HCT116 (cell line): ENCODE measurements around the gene USP10. TPM values are rescaled to one million over a fixed set of nuclear protein-coding genes. Genes with fewer than 3 reads are reported as not detected.

ENCODE experiments used
- ATAC-seq: fragments of 200-7000 bp; cut with Tn5 transposase; 2 replicates; pipeline ENCODE4 v1.9.1; 2020; ENCODE audit warnings: mild to moderate bottlenecking, moderate library complexity
- BruUV-seq: library from RNA; stranded (reverse); fragments of 400-500 nt; replicated peaks from 2 replicates; lab custom pipeline; 2021; lab: Mats Ljungman, UMichigan
- CTCF ChIA-PET: fragments of 300-600 bp; sonication (Branson Sonifier 250); formaldehyde crosslinking; loops from one replicate; lab custom pipeline; 2021; ENCODE audit warnings: antibody characterized with exemption; lab: Charles Lee
- POLR2A ChIA-PET: fragments of 300-600, 350-600 bp; sonication (Branson Sonifier 250); formaldehyde crosslinking; loops from one replicate; lab custom pipeline; 2021; ENCODE audit warnings: antibody characterized with exemption; lab: Charles Lee
- RAD21 ChIA-PET, 2 experiments: fragments of 300-600 bp; sonication (Branson Sonifier 250); formaldehyde crosslinking; loops; one replicate each; lab custom pipeline; 2023; ENCODE audit warnings: low total read pairs in 2 of 2; ENCODE audit not compliant: uncharacterized antibody in 2 of 2, unreplicated experiment in 2 of 2, low non-redundant PET in 1 of 2; lab: Charles Lee
- DNase-seq: peaks from one replicate; pipeline ENCODE4 v3.0.0-alpha.2; 2010; ENCODE audit warnings: low read depth, low spot score
- H2AFZ ChIP-seq: fragments of 200-600 bp; shearing (Covaris generic), sonication (generic); 2 replicates; pipeline ENCODE4 v1.6.1; 2017; ENCODE audit warnings: low read depth, mixed run types, mixed read lengths, antibody characterized with exemption, low read length; ENCODE audit not compliant: poor library complexity, severe bottlenecking
- H3K27ac ChIP-seq: 2 replicates; pipeline ENCODE4 v1.5.1; 2012; ENCODE audit warnings: low read depth, low read length
- H3K27me3 ChIP-seq: fragments of 200-600 bp; sonication (generic); 2 replicates; pipeline ENCODE4 v1.6.1; 2016; ENCODE audit warnings: mixed run types, low read length, mixed read lengths; ENCODE audit not compliant: insufficient read depth
- H3K36me3 ChIP-seq, 2 experiments: fragments of 200-500 bp in 1 of 2; fragments of 200-600 bp in 1 of 2; sonication (Bioruptor generic) in 1 of 2; sonication (generic) in 1 of 2; 2 replicates each; pipeline versions ENCODE4 v1.5.1 to v1.6.1; 2014 to 2016; ENCODE audit warnings: low read length in 2 of 2, inconsistent platforms in 1 of 2, mixed read lengths in 1 of 2, mixed run types in 1 of 2; ENCODE audit not compliant: insufficient read depth in 2 of 2, control insufficient read depth in 1 of 2
- H3K4me1 ChIP-seq, 2 experiments: fragments of 200-600 bp in 1 of 2; sonication (generic) in 1 of 2; 2 replicates each; pipeline versions ENCODE4 v1.5.1 to v1.6.1; 2012 to 2017; ENCODE audit warnings: low read length in 2 of 2, inconsistent platforms in 1 of 2, mild to moderate bottlenecking in 1 of 2, mixed read lengths in 1 of 2, mixed run types in 1 of 2, moderate library complexity in 1 of 2; ENCODE audit not compliant: insufficient read depth in 2 of 2, control insufficient read depth in 1 of 2
- H3K4me2 ChIP-seq: fragments of 200-600 bp; sonication (generic); 2 replicates; pipeline ENCODE4 v1.6.1; 2017; ENCODE audit warnings: mixed run types, low read length, mixed read lengths
- H3K4me3 ChIP-seq, 2 experiments: fragments of 200-600 bp in 1 of 2; sonication (generic) in 1 of 2; replicated peaks in 1 of 2; 2 replicates each; pipeline ENCODE4 v1.5.1; 2011 to 2016; ENCODE audit warnings: low read length in 2 of 2, control low read depth in 1 of 2, low read depth in 1 of 2, mild to moderate bottlenecking in 1 of 2, mixed read lengths in 1 of 2, mixed run types in 1 of 2
- H3K79me2 ChIP-seq: fragments of 200-600 bp; sonication (generic); 2 replicates; pipeline ENCODE4 v1.6.1; 2017; ENCODE audit warnings: mild to moderate bottlenecking, mixed run types, low read length, moderate library complexity, mixed read lengths; ENCODE audit not compliant: insufficient read depth
- H3K9ac ChIP-seq: fragments of 200-600 bp; sonication (generic); 2 replicates; pipeline ENCODE4 v1.6.1; 2016; ENCODE audit warnings: low read length, mixed read lengths
- H3K9me2 ChIP-seq: fragments of 200-600 bp; sonication (generic), shearing (Covaris generic); 2 replicates; pipeline ENCODE4 v1.6.1; 2017; ENCODE audit warnings: mixed run types, mild to moderate bottlenecking, moderate library complexity; ENCODE audit not compliant: insufficient read depth
- H3K9me3 ChIP-seq, 2 experiments: fragments of 200-500 bp in 1 of 2; fragments of 200-600 bp in 1 of 2; sonication (Bioruptor generic) in 1 of 2; sonication (generic) in 1 of 2; 2 replicates each; pipeline ENCODE4 v1.6.1; 2014 to 2017; ENCODE audit warnings: low read length in 2 of 2, mixed read lengths in 2 of 2, inconsistent platforms in 1 of 2, low read depth in 1 of 2, mild to moderate bottlenecking in 1 of 2, mixed run types in 1 of 2, moderate library complexity in 1 of 2; ENCODE audit not compliant: control insufficient read depth in 1 of 2, insufficient read depth in 1 of 2
- H4K20me1 ChIP-seq: fragments of 200-600 bp; sonication (generic), shearing (Covaris generic); 2 replicates; pipeline ENCODE4 v1.6.1; 2017; ENCODE audit warnings: mixed run types, mild to moderate bottlenecking, moderate library complexity; ENCODE audit not compliant: insufficient read depth
- ATF3 ChIP-seq: IDR thresholded peaks from 2 replicates; pipeline ENCODE4 v1.6.1; 2012
- CBX3 ChIP-seq: IDR thresholded peaks from 2 replicates; pipeline ENCODE4 v1.6.1; 2012; ENCODE audit warnings: low read depth
- CEBPB ChIP-seq: IDR thresholded peaks from 2 replicates; pipeline ENCODE4 v1.6.1; 2012; ENCODE audit warnings: low read depth
- CTCF ChIP-seq, 3 experiments: fragments of 200-600 bp in 1 of 3; sonication (generic) in 1 of 3; IDR thresholded peaks in 2 of 3; conservative IDR thresholded peaks in 1 of 3; 2 replicates each; pipeline ENCODE4 v1.5.1; 2012 to 2017; ENCODE audit warnings: low read depth in 2 of 3, low read length in 2 of 3, antibody characterized with exemption in 1 of 3, borderline replicate concordance in 1 of 3, control low read depth in 1 of 3, mild to moderate bottlenecking in 1 of 3, mixed read lengths in 1 of 3, mixed run types in 1 of 3, moderate library complexity in 1 of 3; ENCODE audit not compliant: insufficient read depth in 1 of 3
- ELF1 ChIP-seq: IDR thresholded peaks from 2 replicates; pipeline ENCODE4 v1.6.1; 2012; ENCODE audit warnings: low read depth, borderline replicate concordance
- EZH2phosphoT487 ChIP-seq: fragments of 200-600 bp; IDR thresholded peaks from 2 replicates; pipeline ENCODE4 v1.6.1; 2018; ENCODE audit warnings: antibody characterized with exemption, borderline replicate concordance
- FOSL1 ChIP-seq: IDR thresholded peaks from 2 replicates; pipeline ENCODE4 v1.6.1; 2012; ENCODE audit warnings: low read depth
- MAX ChIP-seq: IDR thresholded peaks from 2 replicates; pipeline ENCODE4 v1.6.1; 2012
- POLR2AphosphoS5 ChIP-seq: IDR thresholded peaks from 2 replicates; pipeline ENCODE4 v1.6.1; 2011; ENCODE audit warnings: mild to moderate bottlenecking, low read depth, low read length, moderate library complexity
- REST ChIP-seq: IDR thresholded peaks from 2 replicates; pipeline ENCODE4 v1.6.1; 2012; ENCODE audit warnings: low read depth
- SIN3A ChIP-seq: IDR thresholded peaks from 2 replicates; pipeline ENCODE4 v1.6.1; 2012; ENCODE audit warnings: low read depth
- SP1 ChIP-seq: IDR thresholded peaks from 2 replicates; pipeline ENCODE4 v1.6.1; 2012; ENCODE audit warnings: low read depth
- SRF ChIP-seq: IDR thresholded peaks from 2 replicates; pipeline ENCODE4 v1.6.1; 2012; ENCODE audit warnings: low read depth
- YY1 ChIP-seq: IDR thresholded peaks from 2 replicates; pipeline ENCODE4 v1.6.1; 2011; ENCODE audit warnings: low read length, low read depth, moderate library complexity, mild to moderate bottlenecking; ENCODE audit not compliant: insufficient replicate concordance; ENCODE audit errors: extremely low read depth
- ZFX ChIP-seq: fragments of 450-650 bp; IDR thresholded peaks from 2 replicates; pipeline ENCODE4 v1.6.1; 2017
- ZNF274 ChIP-seq: fragments of 200-500 bp; sonication (Bioruptor generic); IDR thresholded peaks from 2 replicates; pipeline ENCODE4 v1.6.1; 2014; ENCODE audit warnings: mild to moderate bottlenecking, low read depth, low read length, inconsistent platforms
- intact Hi-C: fragments of 100-400 bp; cut with micrococcal nuclease; formaldehyde crosslinking; loops from 2 replicates; pipeline ENCODE4 v1.10.0; 2022
- total RNA-seq: library from RNA; stranded (reverse); gene quantifications from one replicate; pipeline ENCODE4 v1.2.1, GENCODE V29; 2021; ENCODE audit not compliant: unreplicated experiment
- TF ChIP-seq, protein P1 (sequence below): IDR thresholded peaks from 2 replicates; pipeline ENCODE4 v1.6.1; 2011; ENCODE audit warnings: mild to moderate bottlenecking, low read length, moderate library complexity; ENCODE audit not compliant: insufficient replicate concordance; ENCODE audit errors: extremely low read depth

Gene USP10
- total RNA-seq, 1 experiment from 2014 or later: 175 TPM

GRCh38 chr16:84678541-84678940, 21.3 kb upstream of the USP10 start:
- BruUV-seq: no TSS peak
- no peak overlapping the region for H3K4me3 ChIP-seq
- no peaks in the 10 kb centered on the region for H3K9me3 ChIP-seq
- no peak overlapping the region for H3K9ac ChIP-seq
- no peaks in the 10 kb centered on the region for H3K79me2 ChIP-seq
- peaks cover 42% of the 10 kb centered on the region; the same call in 1 of the 2 replicates for H3K27me3 ChIP-seq
- POLR2A ChIA-PET: interaction anchor here (0.7 kb wide), 1 partner anchor 31 kb away, joined by 3 read pairs; no protein-coding TSS in a partner anchor
- DNase-seq: no peak
- intact Hi-C loops: no loop called here
- CTCF ChIA-PET: no interaction called here
- no peaks in the 10 kb centered on the region for H3K36me3 ChIP-seq
- no peak overlapping the region for H3K4me2 ChIP-seq
- H2AFZ ChIP-seq: no peak overlapping the region
- RAD21 ChIA-PET: no interaction called here
- no peaks in the 10 kb centered on the region for H3K4me1 ChIP-seq
- no peak overlapping the region for H3K27ac ChIP-seq
- no peaks in the 10 kb centered on the region for H4K20me1 ChIP-seq
- no peak for TF ChIP-seq SP1
- TF ChIP-seq CEBPB: no peak
- no peak for TF ChIP-seq ATF3
- no peak for TF ChIP-seq EZH2phosphoT487
- no peak for TF ChIP-seq ZFX
- no peak for TF ChIP-seq POLR2AphosphoS5
- TF ChIP-seq ELF1: no peak
- TF ChIP-seq ZNF274: no peak
- no peak for TF ChIP-seq FOSL1
- TF ChIP-seq REST: no peak
- no peak for TF ChIP-seq SIN3A
- no peak for TF ChIP-seq CBX3
- no peak for TF ChIP-seq MAX
- TF ChIP-seq SRF: no peak
- TF ChIP-seq, protein P1, sequence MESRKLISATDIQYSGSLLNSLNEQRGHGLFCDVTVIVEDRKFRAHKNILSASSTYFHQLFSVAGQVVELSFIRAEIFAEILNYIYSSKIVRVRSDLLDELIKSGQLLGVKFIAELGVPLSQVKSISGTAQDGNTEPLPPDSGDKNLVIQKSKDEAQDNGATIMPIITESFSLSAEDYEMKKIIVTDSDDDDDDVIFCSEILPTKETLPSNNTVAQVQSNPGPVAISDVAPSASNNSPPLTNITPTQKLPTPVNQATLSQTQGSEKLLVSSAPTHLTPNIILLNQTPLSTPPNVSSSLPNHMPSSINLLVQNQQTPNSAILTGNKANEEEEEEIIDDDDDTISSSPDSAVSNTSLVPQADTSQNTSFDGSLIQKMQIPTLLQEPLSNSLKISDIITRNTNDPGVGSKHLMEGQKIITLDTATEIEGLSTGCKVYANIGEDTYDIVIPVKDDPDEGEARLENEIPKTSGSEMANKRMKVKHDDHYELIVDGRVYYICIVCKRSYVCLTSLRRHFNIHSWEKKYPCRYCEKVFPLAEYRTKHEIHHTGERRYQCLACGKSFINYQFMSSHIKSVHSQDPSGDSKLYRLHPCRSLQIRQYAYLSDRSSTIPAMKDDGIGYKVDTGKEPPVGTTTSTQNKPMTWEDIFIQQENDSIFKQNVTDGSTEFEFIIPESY: no peak
- TF ChIP-seq YY1: no peak
- TF ChIP-seq CTCF (IDR thresholded peaks at IDR 0.05 in 2 of 3, conservative IDR thresholded peaks at IDR 0.05 in 1 of 3; ENCODE audit: borderline replicate concordance in 1 of 3, insufficient read depth in 1 of 3, low read depth in 2 of 3, low read length in 2 of 3): no peak
- ATAC-seq: no peak
- H3K9me2 ChIP-seq: no peaks in the 10 kb centered on the region
